Measurements from ENCODE around the gene DYNC2I2. TPM values are rescaled to one million over a fixed set of nuclear protein-coding genes. Genes with fewer than 3 reads are reported as not detected.

Gene DYNC2I2
- total RNA-seq, 1 donor from 2014 or later = 58.0 TPM

DNA sequence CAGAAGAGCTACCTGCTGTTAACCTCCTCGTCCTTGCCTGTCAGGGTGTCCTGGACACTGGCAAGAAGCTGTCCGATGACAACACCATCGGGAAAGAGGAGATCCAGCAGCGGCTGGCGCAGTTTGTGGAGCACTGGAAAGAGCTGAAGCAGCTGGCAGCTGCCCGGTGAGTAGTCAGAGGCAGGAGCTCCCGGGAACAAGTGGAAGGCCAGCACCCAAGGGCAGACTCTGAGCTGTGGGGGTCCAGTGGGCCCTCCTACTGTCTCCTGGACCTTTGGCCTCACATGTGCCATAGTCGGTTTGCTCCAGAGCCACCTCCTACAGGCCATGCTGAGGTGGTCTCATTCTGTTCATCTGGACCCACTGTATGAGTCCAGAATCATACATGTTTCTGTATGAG, 38.7 kb downstream of the DYNC2I2 start:
- DNase-seq (no peak), ATAC-seq (ENCODE audit: low read depth) (no peak)
- Mint-ChIP-seq H3K4me3 (no peak overlapping the region), H3K27me3 (no peaks in the 10 kb centered on the region), H3K9me3 (no peaks in the 10 kb centered on the region), H3K4me1 (no peaks in the 10 kb centered on the region), H3K27ac (no peak overlapping the region), H3K36me3 (ENCODE audit: low read depth) (peaks cover 87% of the 10 kb centered on the region)
- ChIA-PET POLR2A (no interaction called here), CTCF (no interaction called here)
- TF ChIP-seq, protein P1, sequence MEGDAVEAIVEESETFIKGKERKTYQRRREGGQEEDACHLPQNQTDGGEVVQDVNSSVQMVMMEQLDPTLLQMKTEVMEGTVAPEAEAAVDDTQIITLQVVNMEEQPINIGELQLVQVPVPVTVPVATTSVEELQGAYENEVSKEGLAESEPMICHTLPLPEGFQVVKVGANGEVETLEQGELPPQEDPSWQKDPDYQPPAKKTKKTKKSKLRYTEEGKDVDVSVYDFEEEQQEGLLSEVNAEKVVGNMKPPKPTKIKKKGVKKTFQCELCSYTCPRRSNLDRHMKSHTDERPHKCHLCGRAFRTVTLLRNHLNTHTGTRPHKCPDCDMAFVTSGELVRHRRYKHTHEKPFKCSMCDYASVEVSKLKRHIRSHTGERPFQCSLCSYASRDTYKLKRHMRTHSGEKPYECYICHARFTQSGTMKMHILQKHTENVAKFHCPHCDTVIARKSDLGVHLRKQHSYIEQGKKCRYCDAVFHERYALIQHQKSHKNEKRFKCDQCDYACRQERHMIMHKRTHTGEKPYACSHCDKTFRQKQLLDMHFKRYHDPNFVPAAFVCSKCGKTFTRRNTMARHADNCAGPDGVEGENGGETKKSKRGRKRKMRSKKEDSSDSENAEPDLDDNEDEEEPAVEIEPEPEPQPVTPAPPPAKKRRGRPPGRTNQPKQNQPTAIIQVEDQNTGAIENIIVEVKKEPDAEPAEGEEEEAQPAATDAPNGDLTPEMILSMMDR (IDR thresholded peaks at IDR 0.05) = no peak
- intact Hi-C loops (cut with micrococcal nuclease) = no loop called here

DNA sequence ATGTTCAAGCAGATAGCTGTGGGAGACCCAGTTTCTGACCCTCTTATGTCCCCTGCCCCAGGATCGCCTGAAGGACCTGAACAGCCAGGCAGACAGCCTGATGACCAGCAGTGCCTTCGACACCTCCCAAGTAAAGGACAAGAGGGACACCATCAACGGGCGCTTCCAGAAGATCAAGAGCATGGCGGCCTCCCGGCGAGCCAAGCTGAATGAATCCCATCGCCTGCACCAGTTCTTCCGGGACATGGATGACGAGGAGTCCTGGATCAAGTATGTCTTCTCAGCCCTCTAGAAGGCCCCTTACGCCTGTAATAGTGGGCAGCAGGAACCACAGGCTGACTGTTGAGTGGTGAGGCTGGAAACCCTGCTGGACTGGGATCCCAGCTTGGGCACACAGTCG, 41.1 kb downstream of the DYNC2I2 start:
- POLR2A ChIA-PET = no interaction called here
- no peak overlapping the region for H3K27ac Mint-ChIP-seq

DNA sequence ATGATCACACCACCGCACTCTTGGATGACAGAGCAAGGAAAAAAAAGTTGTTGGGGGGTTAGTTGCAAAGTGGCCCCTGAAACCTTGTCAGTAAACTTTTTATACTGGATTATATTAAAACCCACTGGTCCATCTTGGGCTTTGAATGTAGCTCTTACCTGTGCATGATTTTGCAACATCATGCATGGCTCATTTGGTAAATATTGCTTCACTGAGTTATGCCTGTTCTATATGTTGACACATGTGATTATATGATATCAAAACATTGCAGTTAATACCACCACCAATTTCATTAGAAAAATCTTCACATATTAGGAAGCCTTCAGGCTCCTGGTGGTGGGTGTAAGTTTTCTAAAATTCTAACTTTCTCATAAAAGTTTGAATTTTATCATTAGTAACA, 41.9 kb downstream of the DYNC2I2 start:
- POLR2A ChIA-PET = no interaction called here
- DNase-seq (no peak), ATAC-seq (ENCODE audit: low read depth) (no peak)
- Mint-ChIP-seq H3K27ac (no peak overlapping the region), H3K4me1 (no peaks in the 10 kb centered on the region), H3K4me3 (no peak overlapping the region), H3K9me3 (no peaks in the 10 kb centered on the region), H3K36me3 (ENCODE audit: low read depth) (peaks cover 89% of the 10 kb centered on the region), H3K27me3 (no peaks in the 10 kb centered on the region)
- CTCF ChIA-PET = no interaction called here
- intact Hi-C loops (cut with micrococcal nuclease) = no loop called here
- TF ChIP-seq, protein P1 (IDR thresholded peaks at IDR 0.05) = no peak

More for the DNA sequence above, 41.1 kb downstream of the DYNC2I2 start:
- ATAC-seq (ENCODE audit: low read depth) (no peak), DNase-seq (no peak)
- Mint-ChIP-seq H3K9me3 (no peaks in the 10 kb centered on the region), H3K36me3 (ENCODE audit: low read depth) (peaks cover 89% of the 10 kb centered on the region), H3K4me3 (no peak overlapping the region), H3K27me3 (no peaks in the 10 kb centered on the region), H3K4me1 (no peaks in the 10 kb centered on the region)
- CTCF ChIA-PET = no interaction called here
- intact Hi-C loops (cut with micrococcal nuclease) = no loop called here
- TF ChIP-seq, protein P1 (IDR thresholded peaks at IDR 0.05) = no peak

DNA sequence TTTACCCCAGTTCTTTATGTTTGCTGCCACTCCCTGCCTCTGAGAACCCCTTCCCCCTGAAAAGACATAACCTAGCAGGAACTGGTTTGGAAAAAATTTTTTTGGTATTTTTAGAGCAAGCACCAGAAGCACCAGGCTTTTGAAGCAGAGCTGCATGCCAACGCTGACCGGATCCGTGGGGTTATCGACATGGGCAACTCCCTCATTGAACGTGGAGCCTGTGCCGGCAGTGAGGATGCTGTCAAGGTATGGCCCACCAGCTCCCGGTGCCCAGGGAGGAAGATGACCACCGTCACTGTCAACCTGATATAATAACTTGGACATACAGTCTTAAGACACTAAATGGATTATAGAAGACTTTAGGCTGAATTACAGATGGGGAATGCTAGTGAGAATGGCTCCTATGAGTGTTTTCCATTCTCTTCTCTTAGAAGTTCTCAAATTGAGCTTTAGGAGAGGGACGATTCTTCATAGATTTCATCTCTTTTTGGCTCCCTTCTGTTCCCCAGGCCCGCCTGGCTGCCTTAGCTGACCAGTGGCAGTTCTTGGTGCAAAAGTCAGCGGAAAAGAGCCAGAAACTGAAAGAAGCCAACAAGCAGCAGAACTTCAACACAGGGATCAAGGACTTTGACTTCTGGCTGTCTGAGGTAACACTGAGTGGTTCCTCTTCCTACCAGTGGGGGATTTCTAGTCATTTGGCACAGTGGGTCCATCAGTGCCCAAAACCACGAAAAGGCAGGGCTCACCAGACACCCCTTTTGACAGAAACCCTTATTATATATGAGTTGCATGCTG, 44.9 kb downstream of the DYNC2I2 start:
- Mint-ChIP-seq H3K36me3 (ENCODE audit: low read depth) (peaks cover 88% of the 10 kb centered on the region), H3K27ac (no peak overlapping the region), H3K9me3 (no peaks in the 10 kb centered on the region), H3K4me1 (no peaks in the 10 kb centered on the region), H3K27me3 (no peaks in the 10 kb centered on the region), H3K4me3 (no peak overlapping the region)
- intact Hi-C loops (cut with micrococcal nuclease) = no loop called here
- DNase-seq = no peak
- POLR2A ChIA-PET = no interaction called here
- TF ChIP-seq, protein P1 (IDR thresholded peaks at IDR 0.05) = no peak
- CTCF ChIA-PET = no interaction called here
- no peak for ATAC-seq (ENCODE audit: low read depth)

DNA sequence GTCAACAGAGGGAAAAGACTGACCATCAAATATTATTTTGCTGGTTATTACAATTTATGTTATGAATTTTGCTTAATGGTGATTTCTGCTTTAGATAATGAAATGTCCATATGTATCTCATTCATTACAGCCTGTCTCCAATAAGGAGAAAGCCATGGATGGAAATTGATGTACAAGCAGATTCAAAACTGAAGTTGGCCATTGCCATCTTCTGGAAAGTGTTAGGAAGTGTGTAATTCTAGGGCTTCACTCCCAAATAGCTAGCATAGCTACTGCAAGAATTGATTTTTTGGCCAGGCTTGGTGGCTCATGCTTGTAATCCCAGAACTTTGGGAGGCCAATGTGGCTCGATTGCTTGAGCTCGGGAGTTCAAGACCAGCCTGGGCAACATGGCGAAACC, 45.8 kb downstream of the DYNC2I2 start:
- Mint-ChIP-seq H3K27ac (no peak overlapping the region), H3K9me3 (no peaks in the 10 kb centered on the region), H3K4me3 (no peak overlapping the region), H3K27me3 (no peaks in the 10 kb centered on the region), H3K4me1 (no peaks in the 10 kb centered on the region), H3K36me3 (ENCODE audit: low read depth) (peaks cover 87% of the 10 kb centered on the region)
- POLR2A ChIA-PET = no interaction called here
- CTCF ChIA-PET = no interaction called here
- TF ChIP-seq, protein P1 (IDR thresholded peaks at IDR 0.05) = no peak
- no peak for DNase-seq
- ATAC-seq (ENCODE audit: low read depth) = no peak
- intact Hi-C loops (cut with micrococcal nuclease) = no loop called here

All from activated B cell treated with CpG ODN at 0.5 μM for 24 hours (primary cell).